Panc1 (cell line): ENCODE data around the gene INTS1. TPM values are rescaled to one million over a fixed set of nuclear protein-coding genes. Genes with fewer than 3 reads are reported as not detected.

Experiments used
- ATAC-seq: fragments of 200-7000 bp; cut with Tn5 transposase; 2 replicates; pipeline ENCODE4 v1.9.1; 2020; ENCODE audit warnings: mild to moderate bottlenecking, moderate library complexity
- BruUV-seq: library from RNA; stranded (reverse); fragments of 400-500 nt; replicated peaks from 2 replicates; lab custom pipeline; 2021; lab: Mats Ljungman, UMichigan
- CTCF ChIA-PET: fragments of 300-600 bp; sonication (Branson Sonifier 250); formaldehyde crosslinking; loops from one replicate; lab custom pipeline; 2022; ENCODE audit warnings: antibody characterized with exemption; lab: Charles Lee
- POLR2A ChIA-PET: fragments of 300-600 bp; sonication (Branson Sonifier 250); formaldehyde crosslinking; loops from one replicate; lab custom pipeline; 2022; ENCODE audit warnings: antibody characterized with exemption; lab: Charles Lee
- DNase-seq: peaks from one replicate; pipeline ENCODE4 v3.0.0-alpha.2; 2010; ENCODE audit warnings: low read depth, low spot score
- H3K27ac ChIP-seq: 2 replicates; pipeline ENCODE4 v1.5.1; 2011; ENCODE audit warnings: mild to moderate bottlenecking, low read length, inconsistent platforms
- H3K27me3 ChIP-seq: fragments of 200-500 bp; sonication (Bioruptor generic); 2 replicates; pipeline ENCODE4 v1.6.0; 2014; ENCODE audit warnings: low read length, inconsistent platforms; ENCODE audit not compliant: control insufficient read depth, insufficient read depth
- H3K36me3 ChIP-seq: fragments of 200-500 bp; sonication (Bioruptor generic); 2 replicates; pipeline ENCODE4 v1.5.1; 2014; ENCODE audit warnings: inconsistent platforms, mild to moderate bottlenecking, low read length, moderate library complexity; ENCODE audit not compliant: control insufficient read depth, insufficient read depth
- H3K4me1 ChIP-seq: 2 replicates; pipeline ENCODE4 v1.5.1; 2011; ENCODE audit warnings: inconsistent platforms, mild to moderate bottlenecking, low read length, moderate library complexity; ENCODE audit not compliant: control insufficient read depth, insufficient read depth
- H3K4me3 ChIP-seq, 2 experiments: 2 replicates each; pipeline ENCODE4 v1.5.1; 2011 to 2012; ENCODE audit warnings: low read depth in 2 of 2, low read length in 2 of 2, mild to moderate bottlenecking in 2 of 2, inconsistent platforms in 1 of 2, moderate library complexity in 1 of 2
- H3K9me3 ChIP-seq: fragments of 200-500 bp; sonication (Bioruptor generic); 2 replicates; pipeline ENCODE4 v1.5.1; 2014; ENCODE audit warnings: low read depth, mild to moderate bottlenecking, inconsistent platforms, low read length, moderate library complexity; ENCODE audit not compliant: control insufficient read depth, insufficient read depth
- CTCF ChIP-seq: fragments of 450-650 bp; IDR thresholded peaks from 2 replicates; pipeline ENCODE4 v1.5.1; 2017; ENCODE audit warnings: mild to moderate bottlenecking
- POLR2AphosphoS5 ChIP-seq: IDR thresholded peaks from 2 replicates; pipeline ENCODE4 v1.6.1; 2012; ENCODE audit warnings: mild to moderate bottlenecking, low read depth, low read length, moderate library complexity
- SIN3A ChIP-seq: IDR thresholded peaks from 2 replicates; pipeline ENCODE4 v1.6.1; 2012; ENCODE audit warnings: low read depth, mild to moderate bottlenecking, low read length, moderate library complexity, borderline replicate concordance; ENCODE audit not compliant: insufficient read depth
- TCF7L2 ChIP-seq: IDR thresholded peaks from 2 replicates; pipeline ENCODE4 v1.6.1; 2011; ENCODE audit warnings: mild to moderate bottlenecking, low read depth, low read length, inconsistent platforms
- in situ Hi-C: cut with HindIII; loops from 2 replicates; pipeline ENCODE4 v1.10.0; 2016; ENCODE audit warnings: low sequenced_read_pairs, low pct_unique_long_range_greater_than_20kb
- intact Hi-C: fragments of 100-400 bp; cut with micrococcal nuclease; formaldehyde crosslinking; loops from one replicate; pipeline ENCODE4 v1.10.0; 2022; ENCODE audit not compliant: unreplicated experiment
- total RNA-seq: library from RNA; stranded (reverse); gene quantifications from one replicate; pipeline ENCODE4 v1.2.1, GENCODE V29; 2021; ENCODE audit not compliant: unreplicated experiment
- TF ChIP-seq, protein P1 (sequence below), 2 experiments: IDR thresholded peaks; 2 replicates each; pipeline ENCODE4 v1.6.1; 2011 to 2012; ENCODE audit warnings: low read depth in 2 of 2, control low read depth in 1 of 2, low read length in 1 of 2, mild to moderate bottlenecking in 1 of 2, moderate library complexity in 1 of 2; ENCODE audit not compliant: insufficient read depth in 1 of 2

The INTS1 gene
- total RNA-seq, 1 experiment from 2014 or later: 173 TPM

DNA sequence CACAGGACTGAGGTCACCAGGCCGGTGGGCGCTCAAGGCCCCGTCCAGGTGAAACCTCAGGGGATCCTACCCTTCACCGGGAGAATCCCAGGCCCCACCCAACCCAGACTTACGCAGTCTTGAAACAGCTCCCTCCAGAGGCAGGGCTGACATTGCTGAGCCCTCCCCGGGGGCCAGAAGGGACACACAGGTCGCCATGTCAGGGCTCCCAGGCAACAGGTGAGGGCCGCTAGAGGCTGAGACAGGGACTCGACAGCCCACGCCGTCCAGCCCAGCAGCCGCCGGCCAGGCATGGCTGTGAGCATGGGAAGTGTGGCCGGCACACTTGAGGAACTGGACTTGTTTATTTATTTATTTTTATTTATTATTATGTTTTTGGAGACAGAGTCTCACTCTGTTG, 55.2 kb downstream of the INTS1 start:
- H3K27me3 ChIP-seq: no peaks in the 10 kb centered on the region
- H3K9me3 ChIP-seq: no peaks in the 10 kb centered on the region
- no peaks in the 10 kb centered on the region; the same call in 1 of the 2 replicates for H3K36me3 ChIP-seq
- no peak for ATAC-seq
- no peak for DNase-seq
- H3K27ac ChIP-seq: peak overlapping the region; percentile 48; the same call in 1 of the 2 replicates
- intact Hi-C loops (no loop called here), in situ Hi-C loops (no loop called here)
- POLR2A ChIA-PET: no interaction called here
- TF ChIP-seq TCF7L2: no peak
- CTCF ChIA-PET: interaction anchor here (0.8 to 1.5 kb wide), 2 partner anchors 9 to 25 kb away, joined by 3 read pairs; no protein-coding TSS in a partner anchor
- no TSS peak for BruUV-seq
- peaks cover 76% of the 10 kb centered on the region for H3K4me1 ChIP-seq
- no peak overlapping the region for H3K4me3 ChIP-seq

DNA sequence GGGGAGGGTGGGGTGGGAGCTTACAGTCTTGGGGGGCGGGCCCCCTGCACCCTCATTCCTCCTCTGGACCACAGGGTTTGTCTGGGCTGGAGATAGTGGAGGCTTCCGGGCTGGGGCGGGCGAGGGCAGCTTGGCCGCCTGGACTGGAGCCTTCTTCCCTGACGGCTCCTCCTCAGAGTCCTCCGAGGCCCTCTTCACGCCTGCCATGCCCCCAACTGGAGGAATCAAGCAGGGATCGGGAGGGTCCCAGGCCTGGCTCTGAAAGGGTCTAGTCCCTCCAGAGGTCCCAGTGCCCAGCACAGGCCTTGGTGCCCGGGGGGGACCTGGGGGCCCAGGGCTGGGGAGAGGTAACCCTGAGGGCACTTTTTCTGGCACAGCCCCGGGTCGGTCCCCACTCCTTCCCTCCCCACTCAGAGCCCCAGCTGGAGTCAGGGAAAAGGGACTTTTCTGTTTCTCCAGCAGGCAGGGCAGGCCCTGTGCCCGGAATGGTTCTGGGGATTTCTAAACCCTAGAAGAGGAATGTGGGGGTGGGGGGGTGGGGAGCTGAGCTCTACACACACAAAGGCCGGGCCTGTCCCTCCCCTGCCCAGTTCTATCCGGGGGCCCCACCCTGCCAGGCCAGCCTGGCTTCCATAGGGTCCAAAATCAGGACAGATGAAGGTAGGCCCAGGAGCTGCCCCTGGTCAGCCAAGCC, 56.5 kb downstream of the INTS1 start:
- intact Hi-C loops: no loop called here
- H3K4me3 ChIP-seq: no peak overlapping the region
- no peaks in the 10 kb centered on the region for H3K9me3 ChIP-seq
- peaks cover 64% of the 10 kb centered on the region for H3K4me1 ChIP-seq
- POLR2A ChIA-PET: no interaction called here
- no peaks in the 10 kb centered on the region for H3K27me3 ChIP-seq
- no peak for DNase-seq
- in situ Hi-C loops: no loop called here
- H3K27ac ChIP-seq: peak overlapping the region; percentile 90
- BruUV-seq: no TSS peak
- no peaks in the 10 kb centered on the region; the same call in 1 of the 2 replicates for H3K36me3 ChIP-seq
- TF ChIP-seq CTCF (no peak; the same call in 1 of the 2 replicates), POLR2AphosphoS5 (no peak), TCF7L2 (no peak), SIN3A (no peak)
- peak; percentile 44 for ATAC-seq
- CTCF ChIA-PET: interaction anchor here (1.5 kb wide), 1 partner anchor 26 kb away, joined by 3 read pairs; no protein-coding TSS in a partner anchor

GRCh38 chr7:1447112-1447511, 57.1 kb downstream of the INTS1 start:
- POLR2A ChIA-PET: no interaction called here
- H3K27me3 ChIP-seq: no peaks in the 10 kb centered on the region
- in situ Hi-C loops (no loop called here), intact Hi-C loops (no loop called here)
- CTCF ChIA-PET: interaction anchor here (0.6 kb wide), 1 partner anchor 57 kb away, joined by 3 read pairs; no protein-coding TSS in a partner anchor
- peak; percentile 45 for ATAC-seq
- H3K4me1 ChIP-seq: peaks cover 58% of the 10 kb centered on the region
- no peaks in the 10 kb centered on the region; the same call in 1 of the 2 replicates for H3K36me3 ChIP-seq
- no TSS peak for BruUV-seq
- no peaks in the 10 kb centered on the region for H3K9me3 ChIP-seq
- H3K27ac ChIP-seq: peak overlapping the region; percentile 90
- no peak for DNase-seq
- 0 out of 2 replicates have a peak, but pooled peaks have one; percentile 46 for TF ChIP-seq POLR2AphosphoS5
- TF ChIP-seq, protein P1, sequence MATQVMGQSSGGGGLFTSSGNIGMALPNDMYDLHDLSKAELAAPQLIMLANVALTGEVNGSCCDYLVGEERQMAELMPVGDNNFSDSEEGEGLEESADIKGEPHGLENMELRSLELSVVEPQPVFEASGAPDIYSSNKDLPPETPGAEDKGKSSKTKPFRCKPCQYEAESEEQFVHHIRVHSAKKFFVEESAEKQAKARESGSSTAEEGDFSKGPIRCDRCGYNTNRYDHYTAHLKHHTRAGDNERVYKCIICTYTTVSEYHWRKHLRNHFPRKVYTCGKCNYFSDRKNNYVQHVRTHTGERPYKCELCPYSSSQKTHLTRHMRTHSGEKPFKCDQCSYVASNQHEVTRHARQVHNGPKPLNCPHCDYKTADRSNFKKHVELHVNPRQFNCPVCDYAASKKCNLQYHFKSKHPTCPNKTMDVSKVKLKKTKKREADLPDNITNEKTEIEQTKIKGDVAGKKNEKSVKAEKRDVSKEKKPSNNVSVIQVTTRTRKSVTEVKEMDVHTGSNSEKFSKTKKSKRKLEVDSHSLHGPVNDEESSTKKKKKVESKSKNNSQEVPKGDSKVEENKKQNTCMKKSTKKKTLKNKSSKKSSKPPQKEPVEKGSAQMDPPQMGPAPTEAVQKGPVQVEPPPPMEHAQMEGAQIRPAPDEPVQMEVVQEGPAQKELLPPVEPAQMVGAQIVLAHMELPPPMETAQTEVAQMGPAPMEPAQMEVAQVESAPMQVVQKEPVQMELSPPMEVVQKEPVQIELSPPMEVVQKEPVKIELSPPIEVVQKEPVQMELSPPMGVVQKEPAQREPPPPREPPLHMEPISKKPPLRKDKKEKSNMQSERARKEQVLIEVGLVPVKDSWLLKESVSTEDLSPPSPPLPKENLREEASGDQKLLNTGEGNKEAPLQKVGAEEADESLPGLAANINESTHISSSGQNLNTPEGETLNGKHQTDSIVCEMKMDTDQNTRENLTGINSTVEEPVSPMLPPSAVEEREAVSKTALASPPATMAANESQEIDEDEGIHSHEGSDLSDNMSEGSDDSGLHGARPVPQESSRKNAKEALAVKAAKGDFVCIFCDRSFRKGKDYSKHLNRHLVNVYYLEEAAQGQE (IDR thresholded peaks at IDR 0.05; ENCODE audit: insufficient read depth in 1 of 2, low read depth in 2 of 2, low read length in 1 of 2): no peak
- no peak overlapping the region for H3K4me3 ChIP-seq
